ENCODE measurements around the gene HINFP. TPM values are rescaled to one million over a fixed set of nuclear protein-coding genes. Genes with fewer than 3 reads are reported as not detected.

Gene HINFP
- total and polyA plus RNA-seq, 3 donors from 2014 or later: 38.3 to 58.7 (median 58.3) TPM

- no peak for TF ChIP-seq CTCF (IDR thresholded peaks at IDR 0.05)
- TF ChIP-seq POLR2A (IDR thresholded peaks at IDR 0.05): no peak
- Histone ChIP-seq H3K36me3 (ENCODE audit: low read depth, missing control alignments) (no peaks in the 10 kb centered on the region), H3K27ac (no peak overlapping the region), H3K4me1 (peaks cover 9% of the 10 kb centered on the region), H3K4me3 (no peak overlapping the region), H3K9me3 (no peaks in the 10 kb centered on the region), H3K27me3 (no peaks in the 10 kb centered on the region)
- 89 to 96% methylated on average over 1 of the region's 1 CpG for WGBS, 2 donors
- intact Hi-C loops (cut with DNase I; ENCODE audit: low total_unique reads): no loop called here
- DNase-seq: no peak
These were observed 2.4 kb upstream of the HINFP start for GRCh38 chr11:119118946-119119345.

DNA sequence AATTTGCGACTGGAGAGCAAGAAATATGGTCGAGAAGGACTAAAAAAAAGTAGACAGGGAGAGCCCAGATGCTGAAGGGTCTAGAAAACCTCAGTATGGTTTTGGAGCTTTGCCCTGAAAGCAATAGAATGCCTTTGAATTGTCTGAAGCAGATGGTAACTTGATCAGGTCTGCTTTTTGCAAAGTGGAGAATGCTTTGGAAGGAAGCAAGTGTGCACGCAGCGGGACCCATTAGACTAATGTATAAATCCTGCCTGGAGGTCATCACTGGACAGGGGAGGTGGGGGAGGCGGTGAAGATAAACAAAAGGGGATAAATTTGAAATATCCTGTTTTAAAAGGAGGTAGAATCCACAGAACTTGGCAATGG is 757 bp upstream of the HINFP start:
- Histone ChIP-seq H3K36me3 (ENCODE audit: low read depth, missing control alignments) (no peaks in the 10 kb centered on the region), H3K4me1 (peaks cover 9% of the 10 kb centered on the region), H3K27me3 (no peaks in the 10 kb centered on the region), H3K9me3 (no peaks in the 10 kb centered on the region), H3K27ac (peak overlapping the region; percentile 57 to 71), H3K4me3 (peak overlapping the region; percentile 75 to 94)
- no peak for TF ChIP-seq CTCF (IDR thresholded peaks at IDR 0.05)
- intact Hi-C loops (cut with DNase I; ENCODE audit: low total_unique reads): no loop called here
- 7 to 12% methylated on average over 5 of the region's 5 CpGs for WGBS, 2 donors
- DNase-seq: peak; percentile 32

- WGBS, 2 donors: 0 to 1% methylated on average over 16 to 20 of the region's 20 CpGs
- intact Hi-C loops (cut with DNase I; ENCODE audit: low total_unique reads): no loop called here
- Histone ChIP-seq H3K4me1 (peaks cover 14% of the 10 kb centered on the region), H3K4me3 (peak overlapping the region; percentile 75 to 94), H3K27ac (peak overlapping the region; percentile 56 to 64), H3K9me3 (no peaks in the 10 kb centered on the region), H3K36me3 (ENCODE audit: low read depth, missing control alignments) (no peaks in the 10 kb centered on the region), H3K27me3 (no peaks in the 10 kb centered on the region)
- DNase-seq: no peak
- TF ChIP-seq CTCF (IDR thresholded peaks at IDR 0.05) (no peak), POLR2A (IDR thresholded peaks at IDR 0.05) (no peak)
These were observed 388 bp downstream of the HINFP start for GRCh38 chr11:119121811-119122124.

- H3K27ac ChIP-seq: no peak overlapping the region
- no peak for DNase-seq
- no peaks in the 10 kb centered on the region for H3K27me3 ChIP-seq
- 87 to 94% methylated on average over 6 of the region's 6 CpGs for WGBS, 2 donors
- TF ChIP-seq POLR2A (IDR thresholded peaks at IDR 0.05) (no peak), CTCF (IDR thresholded peaks at IDR 0.05) (no peak)
- peaks cover 14% of the 10 kb centered on the region for H3K4me1 ChIP-seq
- H3K4me3 ChIP-seq: no peak overlapping the region
- intact Hi-C loops (cut with DNase I; ENCODE audit: low total_unique reads): no loop called here
- H3K36me3 ChIP-seq (ENCODE audit: low read depth, missing control alignments): no peaks in the 10 kb centered on the region
- no peaks in the 10 kb centered on the region for H3K9me3 ChIP-seq
These were observed 4.4 kb downstream of the HINFP start for GRCh38 chr11:119125821-119126220.

DNA sequence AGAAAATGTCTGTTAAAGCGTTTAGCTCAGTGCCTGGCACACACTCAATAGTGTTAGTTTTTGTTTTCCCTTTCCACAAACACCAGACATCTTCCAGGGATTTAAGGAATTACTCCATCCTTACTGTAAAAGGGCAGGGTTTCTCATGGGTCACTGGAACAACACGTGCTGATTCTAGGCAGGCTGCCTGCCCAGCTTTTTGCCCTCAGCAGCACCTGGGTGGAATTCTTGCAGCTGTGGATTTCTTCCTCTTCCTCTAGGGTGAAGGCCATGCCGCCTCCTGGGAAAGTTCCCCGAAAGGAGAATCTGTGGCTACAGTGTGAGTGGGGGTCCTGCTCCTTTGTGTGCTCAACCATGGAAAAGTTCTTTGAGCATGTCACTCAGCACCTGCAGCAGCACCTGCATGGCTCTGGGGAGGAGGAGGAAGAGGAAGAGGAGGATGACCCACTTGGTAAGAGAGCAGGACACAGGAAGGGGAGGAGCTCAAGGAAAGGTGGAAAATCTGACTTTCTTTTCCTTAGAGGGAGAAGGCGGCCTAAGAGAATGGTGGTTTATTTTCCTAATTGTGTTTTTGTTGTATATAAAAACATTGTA is 5.4 kb downstream of the HINFP start:
- 52 to 68% methylated on average over 5 of the region's 5 CpGs for WGBS, 2 donors

More for the DNA sequence above, 5.4 kb downstream of the HINFP start:
- Histone ChIP-seq H3K36me3 (ENCODE audit: low read depth, missing control alignments) (no peaks in the 10 kb centered on the region), H3K27me3 (no peaks in the 10 kb centered on the region), H3K4me1 (peaks cover 17% of the 10 kb centered on the region), H3K27ac (no peak overlapping the region), H3K9me3 (no peaks in the 10 kb centered on the region), H3K4me3 (no peak overlapping the region)
- no peak for TF ChIP-seq CTCF (IDR thresholded peaks at IDR 0.05)
- TF ChIP-seq POLR2A (IDR thresholded peaks at IDR 0.05): no peak
- DNase-seq: no peak
- intact Hi-C loops (cut with DNase I; ENCODE audit: low total_unique reads): no loop called here
